Measurements from ENCODE around the gene DGKG. TPM values are rescaled to one million over a fixed set of nuclear protein-coding genes. Genes with fewer than 3 reads are reported as not detected.

DGKG gene
- total and polyA plus RNA-seq, 9 of the 15 experiments (the other 6 are each of a cell fraction or from before 2014, with no cell fraction given) = 0.01 to 0.36 (median 0.15) TPM

- peak; percentile 57 for TF ChIP-seq SMC3 (conservative IDR thresholded peaks at IDR 0.05; ENCODE audit: insufficient read depth, low read depth, low read length)
- TF ChIP-seq, protein P1, sequence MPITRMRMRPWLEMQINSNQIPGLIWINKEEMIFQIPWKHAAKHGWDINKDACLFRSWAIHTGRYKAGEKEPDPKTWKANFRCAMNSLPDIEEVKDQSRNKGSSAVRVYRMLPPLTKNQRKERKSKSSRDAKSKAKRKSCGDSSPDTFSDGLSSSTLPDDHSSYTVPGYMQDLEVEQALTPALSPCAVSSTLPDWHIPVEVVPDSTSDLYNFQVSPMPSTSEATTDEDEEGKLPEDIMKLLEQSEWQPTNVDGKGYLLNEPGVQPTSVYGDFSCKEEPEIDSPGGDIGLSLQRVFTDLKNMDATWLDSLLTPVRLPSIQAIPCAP (CRISPR knock-in tag; IDR thresholded peaks at IDR 0.05; ENCODE audit: borderline replicate concordance) = no peak
- no peak for TF ChIP-seq PTRF (tag; IDR thresholded peaks at IDR 0.05)
- TF ChIP-seq C11orf30 (IDR thresholded peaks at IDR 0.05; ENCODE audit: low read depth) = peak; percentile 92
- TF ChIP-seq, protein P2, sequence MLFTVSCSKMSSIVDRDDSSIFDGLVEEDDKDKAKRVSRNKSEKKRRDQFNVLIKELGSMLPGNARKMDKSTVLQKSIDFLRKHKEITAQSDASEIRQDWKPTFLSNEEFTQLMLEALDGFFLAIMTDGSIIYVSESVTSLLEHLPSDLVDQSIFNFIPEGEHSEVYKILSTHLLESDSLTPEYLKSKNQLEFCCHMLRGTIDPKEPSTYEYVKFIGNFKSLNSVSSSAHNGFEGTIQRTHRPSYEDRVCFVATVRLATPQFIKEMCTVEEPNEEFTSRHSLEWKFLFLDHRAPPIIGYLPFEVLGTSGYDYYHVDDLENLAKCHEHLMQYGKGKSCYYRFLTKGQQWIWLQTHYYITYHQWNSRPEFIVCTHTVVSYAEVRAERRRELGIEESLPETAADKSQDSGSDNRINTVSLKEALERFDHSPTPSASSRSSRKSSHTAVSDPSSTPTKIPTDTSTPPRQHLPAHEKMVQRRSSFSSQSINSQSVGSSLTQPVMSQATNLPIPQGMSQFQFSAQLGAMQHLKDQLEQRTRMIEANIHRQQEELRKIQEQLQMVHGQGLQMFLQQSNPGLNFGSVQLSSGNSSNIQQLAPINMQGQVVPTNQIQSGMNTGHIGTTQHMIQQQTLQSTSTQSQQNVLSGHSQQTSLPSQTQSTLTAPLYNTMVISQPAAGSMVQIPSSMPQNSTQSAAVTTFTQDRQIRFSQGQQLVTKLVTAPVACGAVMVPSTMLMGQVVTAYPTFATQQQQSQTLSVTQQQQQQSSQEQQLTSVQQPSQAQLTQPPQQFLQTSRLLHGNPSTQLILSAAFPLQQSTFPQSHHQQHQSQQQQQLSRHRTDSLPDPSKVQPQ (CRISPR knock-in tag; IDR thresholded peaks at IDR 0.05; ENCODE audit: borderline replicate concordance) = no peak
- TF ChIP-seq STAT5A (IDR thresholded peaks at IDR 0.05; ENCODE audit: borderline replicate concordance, low read length) = no peak
- TF ChIP-seq ZNF124 (CRISPR knock-in tag; IDR thresholded peaks at IDR 0.05) = no peak
- TF ChIP-seq HNRNPL (IDR thresholded peaks at IDR 0.05; ENCODE audit: low read depth, low read length) = no peak
- TF ChIP-seq DMBX1 (CRISPR knock-in tag; IDR thresholded peaks at IDR 0.05; ENCODE audit: borderline replicate concordance) = no peak
- no peak for TF ChIP-seq ZNF354B (CRISPR knock-in tag; IDR thresholded peaks at IDR 0.05)
- peak; percentile 56 for TF ChIP-seq NEUROD1 (IDR thresholded peaks at IDR 0.05; ENCODE audit: borderline replicate concordance, low read depth, low read length, partially characterized antibody)
- no peak for TF ChIP-seq NCOA2 (IDR thresholded peaks at IDR 0.05; ENCODE audit: partially characterized antibody in 2 of 2)
- TF ChIP-seq SNRNP70 (optimal IDR thresholded peaks at IDR 0.05; ENCODE audit: low read depth, low read length) = no peak
- no peak for TF ChIP-seq SNIP1 (IDR thresholded peaks at IDR 0.05; ENCODE audit: low read depth)
- TF ChIP-seq MTF1 (CRISPR knock-in tag; IDR thresholded peaks at IDR 0.05; ENCODE audit: borderline replicate concordance) = no peak
- TF ChIP-seq ZC3H4 (CRISPR knock-in tag; IDR thresholded peaks at IDR 0.05; ENCODE audit: borderline replicate concordance) = no peak
- TF ChIP-seq PHF20 (IDR thresholded peaks at IDR 0.05; ENCODE audit: partially characterized antibody) = no peak
- TF ChIP-seq CHD2 (IDR thresholded peaks at IDR 0.05; ENCODE audit: low read depth, low read length) = no peak
- no peak for TF ChIP-seq RBM15 (IDR thresholded peaks at IDR 0.05; ENCODE audit: insufficient read depth, low read length)
- no peak; the same call in 1 of the 2 replicates for TF ChIP-seq ELF4 (CRISPR knock-in tag; IDR thresholded peaks at IDR 0.05)
- no peak for TF ChIP-seq NUFIP1 (IDR thresholded peaks at IDR 0.05; ENCODE audit: partially characterized antibody)
- no peak for TF ChIP-seq TSC22D4 (tag; IDR thresholded peaks at IDR 0.05)
- TF ChIP-seq SMAD2 (IDR thresholded peaks at IDR 0.05; ENCODE audit: low read depth, low read length) = no peak
- no peak for TF ChIP-seq BCL6 (CRISPR knock-in tag; IDR thresholded peaks at IDR 0.05)
- TF ChIP-seq CHD4 (IDR thresholded peaks at IDR 0.05; ENCODE audit: insufficient read depth, insufficient replicate concordance, low read depth, low read length, poor library complexity, severe bottlenecking) = no peak
These were observed 119.9 kb downstream of the DGKG start (continued) for GRCh38 chr3:186241910-186242821.
